GM12878 (cell line): Measurements from ENCODE around the gene CHST13.

ENCODE experiments used
- EP300 ChIP-seq, 2 experiments: fragments of 150-350 bp in 1 of 2; IDR thresholded peaks; 2 replicates each; pipeline ENCODE4 v1.6.1; 2011 to 2012; ENCODE audit warnings: low read depth in 2 of 2, low read length in 2 of 2, borderline replicate concordance in 1 of 2, improper control_type of control experiment in 1 of 2, inconsistent platforms in 1 of 2; ENCODE audit not compliant: control insufficient read depth in 1 of 2
- ESRRA ChIP-seq: IDR thresholded peaks from 2 replicates; pipeline ENCODE4 v1.6.1; 2012; ENCODE audit warnings: mild to moderate bottlenecking, low read length, improper control_type of control experiment
- EZH2 ChIP-seq: IDR thresholded peaks from 2 replicates; pipeline ENCODE4 v1.6.1; 2012; ENCODE audit warnings: low read depth, mild to moderate bottlenecking, control low read depth, inconsistent platforms, low read length, borderline replicate concordance; ENCODE audit not compliant: control insufficient read depth
- MTA2 ChIP-seq: fragments of 450-650 bp; IDR thresholded peaks from 2 replicates; pipeline ENCODE4 v1.6.1; 2016; ENCODE audit warnings: low read depth, mild to moderate bottlenecking, moderate library complexity
- MYC ChIP-seq: IDR thresholded peaks from 2 replicates; pipeline ENCODE4 v1.6.1; 2011; ENCODE audit warnings: mild to moderate bottlenecking, low read length, moderate library complexity, inconsistent platforms; ENCODE audit not compliant: insufficient read depth, insufficient replicate concordance, insufficient read length, severe bottlenecking
- POLR2AphosphoS2 ChIP-seq: IDR thresholded peaks from 2 replicates; pipeline ENCODE4 v1.6.1; 2011; ENCODE audit warnings: low read depth, mild to moderate bottlenecking, low read length, improper control_type of control experiment, moderate library complexity
- TAF1 ChIP-seq: IDR thresholded peaks from 2 replicates; pipeline ENCODE4 v1.6.1; 2011; ENCODE audit warnings: mild to moderate bottlenecking, low read depth, low read length, borderline replicate concordance

GRCh38 chr3:126499401-126499800 lies 24.6 kb upstream of the CHST13 start:
- TF ChIP-seq EP300 (IDR thresholded peaks at IDR 0.05; ENCODE audit: borderline replicate concordance in 1 of 2, control insufficient read depth in 1 of 2, low read depth in 2 of 2, low read length in 2 of 2) (no peak), MTA2 (no peak), MYC (no peak), TAF1 (no peak), EZH2 (no peak), POLR2AphosphoS2 (no peak), ESRRA (no peak)
